Left lung (tissue), 10 donors: ENCODE results near the gene CASZ1. TPM values are rescaled to one million over a fixed set of nuclear protein-coding genes. Genes with fewer than 3 reads are reported as not detected.

Experiments
- ATAC-seq: fragments of 200-7000 bp; cut with Tn5 transposase; one replicate; pipeline ENCODE4 v1.9.1; 2020; ENCODE audit warnings: moderate library complexity
- DNase-seq, 4 donors: peaks; one replicate each; pipeline ENCODE4 v3.0.0-alpha.2; 2013 to 2020
- H3K27ac ChIP-seq, 2 donors: fragments of 200-600 bp; sonication (generic) in 1 of 2; one replicate each; pipeline versions ENCODE4 v1.5.0 to v1.8.0; 2020 to 2021
- H3K27me3 ChIP-seq, 2 donors: fragments of 200-600 bp; sonication (generic) in 1 of 2; one replicate each; pipeline versions ENCODE4 v1.5.0 to v1.8.0; 2020 to 2021
- H3K36me3 ChIP-seq, 2 donors: fragments of 200-600 bp; sonication (generic) in 1 of 2; one replicate each; pipeline versions ENCODE4 v1.5.0 to v1.8.0; 2020 to 2021
- H3K4me1 ChIP-seq, 2 donors: fragments of 200-600 bp; one replicate each; pipeline ENCODE4 v1.8.0; 2021
- H3K4me3 ChIP-seq, 2 donors: fragments of 200-600 bp; sonication (generic) in 1 of 2; one replicate each; pipeline versions ENCODE4 v1.5.0 to v1.8.0; 2020 to 2021; ENCODE audit warnings: mild to moderate bottlenecking in 1 of 2
- H3K9me3 ChIP-seq, 2 donors: fragments of 200-600 bp; sonication (generic) in 1 of 2; one replicate each; pipeline versions ENCODE4 v1.5.0 to v1.8.0; 2020 to 2021
- intact Hi-C, 2 donors: fragments of 100-400 bp; cut with DNase I; formaldehyde crosslinking; loops; one replicate each; pipeline versions ENCODE4 v1.11.2 to v1.14.2; 2022
- polyA plus RNA-seq, 6 donors: library from polyadenylated mRNA; unstranded; fragments of 120-200 nt; gene quantifications; one replicate each; pipeline ENCODE4 v1.2.1, GENCODE V29; 2013; ENCODE audit not compliant: insufficient read length in 6 of 6
- total RNA-seq, 2 donors: library from RNA; stranded (reverse); fragmentation: NEBNext Ultra II Directional; extraction: Animal tissue kit (Norgen Biotek cat#: 25700); gene quantifications; one replicate each; pipeline ENCODE4 v1.2.1, GENCODE V29; 2021
- TF ChIP-seq, protein P1 (sequence below), 2 donors: fragments of 200-600 bp; sonication (generic) in 1 of 2; IDR thresholded peaks; one replicate each; pipeline versions ENCODE4 v1.5.0 to v1.8.0; 2021; ENCODE audit warnings: antibody characterized with exemption in 2 of 2
- donor health status: DM: no; HTN: yes; CAD: no.
- donor health status: DM: no; HTN: no; CAD: no.

The CASZ1 gene
- total and polyA plus RNA-seq, 8 donors, result 15.1 to 44.0 (median 21.1) TPM

DNA sequence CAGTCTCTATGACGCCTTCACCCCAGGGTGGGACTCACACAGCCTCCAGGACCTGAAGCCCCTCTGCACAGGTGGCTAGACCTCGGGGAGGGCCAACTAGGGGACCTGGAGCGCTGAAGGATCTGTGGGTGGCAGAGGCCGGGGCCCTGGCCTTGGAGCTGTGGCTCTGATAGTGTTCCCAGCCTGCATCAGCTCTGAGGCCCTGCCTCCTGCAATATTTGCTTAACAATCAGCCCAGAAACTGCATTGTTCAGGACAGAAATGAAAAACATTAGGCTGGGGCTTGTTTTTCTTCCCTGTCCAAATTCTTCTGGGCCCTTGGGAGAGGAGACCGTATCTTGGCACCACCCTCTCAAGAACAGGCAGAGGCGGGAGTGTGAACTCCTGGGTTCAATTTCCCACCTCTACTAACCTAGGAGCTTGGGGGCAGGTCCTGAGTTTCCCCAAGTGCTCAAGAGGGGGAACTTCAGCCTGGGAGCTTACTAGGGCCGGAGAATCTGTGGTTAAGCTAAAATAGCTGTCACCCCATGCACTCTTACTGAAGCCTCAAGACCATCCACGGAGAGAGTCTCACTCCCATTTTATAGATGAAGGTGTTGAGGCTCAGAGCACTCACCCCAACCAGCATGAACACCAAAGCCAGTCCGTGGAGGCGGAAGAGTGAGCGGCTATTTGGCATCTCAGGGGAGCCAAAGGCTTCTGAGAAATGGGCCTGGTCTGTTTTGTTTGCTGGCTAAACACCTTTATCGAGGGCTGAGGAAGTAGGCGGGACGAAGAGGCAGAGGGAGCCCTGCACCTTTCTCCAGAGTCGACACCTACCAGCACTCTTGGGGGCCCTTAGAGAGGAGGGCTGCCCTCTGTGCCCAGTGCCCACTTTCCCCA lies 18.8 kb upstream of the CASZ1 start:
- ATAC-seq, result peak; percentile 82
- H3K27ac ChIP-seq, result peak overlapping the region; percentile 28 to 33
- TF ChIP-seq, protein P1, sequence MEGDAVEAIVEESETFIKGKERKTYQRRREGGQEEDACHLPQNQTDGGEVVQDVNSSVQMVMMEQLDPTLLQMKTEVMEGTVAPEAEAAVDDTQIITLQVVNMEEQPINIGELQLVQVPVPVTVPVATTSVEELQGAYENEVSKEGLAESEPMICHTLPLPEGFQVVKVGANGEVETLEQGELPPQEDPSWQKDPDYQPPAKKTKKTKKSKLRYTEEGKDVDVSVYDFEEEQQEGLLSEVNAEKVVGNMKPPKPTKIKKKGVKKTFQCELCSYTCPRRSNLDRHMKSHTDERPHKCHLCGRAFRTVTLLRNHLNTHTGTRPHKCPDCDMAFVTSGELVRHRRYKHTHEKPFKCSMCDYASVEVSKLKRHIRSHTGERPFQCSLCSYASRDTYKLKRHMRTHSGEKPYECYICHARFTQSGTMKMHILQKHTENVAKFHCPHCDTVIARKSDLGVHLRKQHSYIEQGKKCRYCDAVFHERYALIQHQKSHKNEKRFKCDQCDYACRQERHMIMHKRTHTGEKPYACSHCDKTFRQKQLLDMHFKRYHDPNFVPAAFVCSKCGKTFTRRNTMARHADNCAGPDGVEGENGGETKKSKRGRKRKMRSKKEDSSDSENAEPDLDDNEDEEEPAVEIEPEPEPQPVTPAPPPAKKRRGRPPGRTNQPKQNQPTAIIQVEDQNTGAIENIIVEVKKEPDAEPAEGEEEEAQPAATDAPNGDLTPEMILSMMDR (IDR thresholded peaks at IDR 0.05), result no peak

DNA sequence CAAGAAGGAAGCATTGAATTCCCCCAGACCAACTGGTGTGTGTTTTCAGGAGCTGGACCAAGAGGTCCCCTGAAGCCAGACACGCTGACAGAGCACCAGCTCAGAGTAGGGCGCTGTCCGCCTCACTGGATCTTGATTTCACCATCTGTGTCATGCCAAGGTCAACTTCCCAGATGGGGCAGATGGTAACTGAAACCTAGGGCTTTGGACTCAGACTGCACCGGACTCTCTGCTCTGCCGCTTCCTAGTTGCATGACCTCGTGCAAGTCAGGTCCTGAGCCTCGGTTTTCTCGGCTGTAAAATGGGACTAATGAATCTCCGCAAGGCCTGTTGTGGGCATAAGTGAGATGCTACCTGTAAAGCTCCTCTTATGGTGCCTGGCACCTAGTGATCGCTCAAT lies 17.9 kb upstream of the CASZ1 start:
- intact Hi-C loops, result no loop called here
- no peak overlapping the region for H3K4me3 ChIP-seq
- no peak for ATAC-seq
- peaks cover 0 to 3% of the 10 kb centered on the region in 2 donors for H3K27me3 ChIP-seq
- no peaks in the 10 kb centered on the region for H3K9me3 ChIP-seq
- no peaks in the 10 kb centered on the region for H3K4me1 ChIP-seq
- H3K27ac ChIP-seq, result no peak overlapping the region
- no peak for DNase-seq
- TF ChIP-seq, protein P1 (IDR thresholded peaks at IDR 0.05), result no peak
- no peaks in the 10 kb centered on the region for H3K36me3 ChIP-seq

More for the DNA sequence above, 18.8 kb upstream of the CASZ1 start:
- intact Hi-C loops, result no loop called here
- H3K4me3 ChIP-seq, result no peak overlapping the region
- DNase-seq, result no peak
- H3K36me3 ChIP-seq, result no peaks in the 10 kb centered on the region
- H3K27me3 ChIP-seq, result peaks cover 0 to 4% of the 10 kb centered on the region in 2 donors
- H3K9me3 ChIP-seq, result no peaks in the 10 kb centered on the region
- no peaks in the 10 kb centered on the region for H3K4me1 ChIP-seq

DNA sequence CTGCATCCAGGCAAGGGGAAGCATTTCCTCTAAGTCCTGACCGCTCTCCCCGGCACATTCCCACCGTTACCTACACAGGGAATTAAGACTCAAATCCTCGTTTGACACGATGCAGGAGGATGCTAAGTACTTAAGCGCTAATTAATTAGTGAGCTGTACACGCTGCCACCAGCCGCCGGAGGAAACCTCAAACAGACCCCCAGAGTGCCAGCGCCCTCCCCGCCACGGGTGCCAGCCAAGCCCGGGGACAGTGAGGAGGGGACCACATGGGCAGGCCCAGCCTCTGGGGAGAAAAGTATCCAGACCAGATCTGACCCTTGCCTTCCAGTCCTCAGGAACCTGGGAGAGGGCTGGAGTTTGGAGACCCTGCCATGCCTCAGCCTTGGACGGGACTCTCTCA lies 17.4 kb upstream of the CASZ1 start:
- no peak for DNase-seq
- H3K36me3 ChIP-seq, result no peaks in the 10 kb centered on the region
- no peak overlapping the region for H3K27ac ChIP-seq
- no peak for ATAC-seq
- H3K4me1 ChIP-seq, result no peaks in the 10 kb centered on the region
- no peak overlapping the region for H3K4me3 ChIP-seq
- peaks cover 2 to 8% of the 10 kb centered on the region in 2 donors for H3K27me3 ChIP-seq
- intact Hi-C loops, result no loop called here
- H3K9me3 ChIP-seq, result no peaks in the 10 kb centered on the region
- TF ChIP-seq, protein P1 (IDR thresholded peaks at IDR 0.05), result no peak

DNA sequence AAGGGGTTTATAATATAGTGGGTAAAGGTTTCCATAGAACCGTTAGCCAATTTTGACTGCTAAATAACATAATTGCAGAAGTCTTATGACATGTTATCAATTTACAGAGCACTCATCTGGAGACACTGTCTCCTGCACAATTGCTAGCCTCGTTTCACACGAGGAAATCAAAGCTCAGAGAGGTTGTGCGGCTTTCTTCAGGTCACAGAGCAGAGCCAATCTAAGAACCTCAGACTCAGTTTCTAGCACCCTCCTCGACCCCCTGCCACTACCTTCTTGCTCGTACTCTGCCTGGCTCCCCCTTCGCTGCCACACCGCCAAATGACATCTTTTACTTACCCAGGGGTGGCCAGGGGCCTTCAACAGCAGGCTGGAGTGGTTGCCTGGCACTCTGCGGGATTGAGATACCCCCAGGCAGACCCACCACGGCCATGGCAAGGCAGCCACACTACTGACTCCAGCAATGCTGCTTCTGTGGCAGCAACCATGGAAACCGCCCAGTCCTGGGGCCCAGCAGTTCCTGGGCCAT lies 16.0 kb upstream of the CASZ1 start:
- no peak for ATAC-seq
- intact Hi-C loops, result no loop called here
- H3K4me1 ChIP-seq, result no peaks in the 10 kb centered on the region
- H3K27me3 ChIP-seq, result peaks cover 6 to 17% of the 10 kb centered on the region in 2 donors
- H3K4me3 ChIP-seq, result no peak overlapping the region
- TF ChIP-seq, protein P1 (IDR thresholded peaks at IDR 0.05), result no peak
- no peak for DNase-seq
- H3K27ac ChIP-seq, result no peak overlapping the region
- no peaks in the 10 kb centered on the region for H3K9me3 ChIP-seq
- no peaks in the 10 kb centered on the region for H3K36me3 ChIP-seq

DNA sequence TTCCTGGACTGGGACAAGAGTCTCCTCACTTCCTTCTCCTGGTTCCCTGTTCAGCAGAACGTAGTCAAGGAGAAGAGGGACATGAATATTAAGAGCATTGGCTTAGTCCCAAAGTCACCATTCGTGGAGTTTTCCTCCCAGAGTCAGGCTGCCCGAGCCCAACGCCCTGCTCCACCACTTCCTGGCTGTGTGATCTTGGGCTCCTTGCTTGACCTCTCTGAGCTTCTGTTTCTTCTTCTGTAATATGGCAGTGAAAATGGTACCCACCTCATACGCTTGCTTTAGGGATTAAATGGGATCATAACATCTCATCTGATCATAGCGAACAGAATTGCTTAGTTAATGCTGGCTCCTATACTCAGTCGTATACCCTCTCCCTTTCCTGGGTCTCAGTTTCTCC lies 12.0 kb upstream of the CASZ1 start:
- ATAC-seq (no peak), DNase-seq (no peak)
- TF ChIP-seq, protein P1 (IDR thresholded peaks at IDR 0.05), result no peak
- Histone ChIP-seq H3K27me3 (peaks cover 6 to 47% of the 10 kb centered on the region in 2 donors), H3K9me3 (no peaks in the 10 kb centered on the region), H3K36me3 (no peaks in the 10 kb centered on the region), H3K27ac (no peak overlapping the region), H3K4me1 (no peaks in the 10 kb centered on the region), H3K4me3 (no peak overlapping the region)
- intact Hi-C loops, result no loop called here
